Gastroesophageal sphincter (tissue), 4 donors: ENCODE results near the gene B4GALT1. TPM values are rescaled to one million over a fixed set of nuclear protein-coding genes. Genes with fewer than 3 reads are reported as not detected.
A peak's percentile ranks its signal among the peaks of the same experiment; 100 is the strongest.

Experiments
- ATAC-seq: fragments of 150-250 bp; one replicate; pipeline ENCODE4 v1.9.1; 2016; ENCODE audit warnings: mild to moderate bottlenecking, moderate library complexity
- H3K27ac ChIP-seq, 4 donors: fragments of 200-600 bp; sonication (generic) in 3 of 4; 1 replicate in 3 of 4; 2 replicates in 1 of 4; pipeline ENCODE4 v1.5.1; 2016 to 2019
- H3K27me3 ChIP-seq: fragments of 200-600 bp; sonication (generic); one replicate; pipeline ENCODE4 v1.5.1; 2019
- H3K36me3 ChIP-seq, 2 donors: fragments of 200-600 bp; sonication (generic); one replicate each; pipeline ENCODE4 v1.5.1; 2019; ENCODE audit warnings: control low read depth in 1 of 2
- H3K4me1 ChIP-seq, 3 donors: fragments of 200-600 bp; sonication (generic); 1 replicate in 2 of 3; 2 replicates in 1 of 3; pipeline ENCODE4 v1.5.1; 2016 to 2019; ENCODE audit warnings: control low read depth in 2 of 3
- H3K4me3 ChIP-seq, 2 donors: fragments of 200-600 bp; sonication (generic); one replicate each; pipeline ENCODE4 v1.5.1; 2019; ENCODE audit warnings: mild to moderate bottlenecking in 1 of 2, moderate library complexity in 1 of 2
- H3K9me3 ChIP-seq, 3 donors: fragments of 200-600 bp; sonication (generic); one replicate each; pipeline ENCODE4 v1.5.1; 2017 to 2019; ENCODE audit warnings: control low read depth in 2 of 3
- EP300 ChIP-seq: sonication (generic); formaldehyde crosslinking; IDR thresholded peaks from one replicate; pipeline ENCODE4 v1.6.1; 2017; ENCODE audit warnings: antibody characterized with exemption, mild to moderate bottlenecking
- POLR2A ChIP-seq, 2 donors: fragments of 450-650 bp; IDR thresholded peaks; one replicate each; pipeline ENCODE4 v1.6.1; 2017; ENCODE audit warnings: antibody characterized with exemption in 2 of 2, mild to moderate bottlenecking in 2 of 2, moderate library complexity in 1 of 2
- POLR2AphosphoS5 ChIP-seq: sonication (generic); formaldehyde crosslinking; IDR thresholded peaks from one replicate; pipeline ENCODE4 v1.6.1; 2017; ENCODE audit warnings: antibody characterized with exemption
- WGBS, 2 donors: methylation state at CpG; one replicate each; pipeline ENCODE4 v1.1.5; 2018; ENCODE audit warnings: low coverage in 1 of 2; 5-methylcytosine and 5-hydroxymethylcytosine counted together
- total RNA-seq, 4 donors: library from RNA; depleted of rRNA; stranded (reverse); fragments of >200 nt; gene quantifications; one replicate each; pipeline ENCODE4 v1.1.0, GENCODE V29; 2016
- TF ChIP-seq, protein P1 (sequence below), 4 experiments: fragments of 200-600 bp in 2 of 4; fragments of 450-650 bp in 2 of 4; sonication (generic) in 1 of 4; IDR thresholded peaks; one replicate each; pipeline ENCODE4 v1.5.1; 2017 to 2019; ENCODE audit warnings: antibody characterized with exemption in 4 of 4, mild to moderate bottlenecking in 2 of 4, moderate library complexity in 2 of 4

The B4GALT1 gene
- total RNA-seq, 4 donors from 2014 or later: 22.9 to 43.3 (median 31.0) TPM

DNA sequence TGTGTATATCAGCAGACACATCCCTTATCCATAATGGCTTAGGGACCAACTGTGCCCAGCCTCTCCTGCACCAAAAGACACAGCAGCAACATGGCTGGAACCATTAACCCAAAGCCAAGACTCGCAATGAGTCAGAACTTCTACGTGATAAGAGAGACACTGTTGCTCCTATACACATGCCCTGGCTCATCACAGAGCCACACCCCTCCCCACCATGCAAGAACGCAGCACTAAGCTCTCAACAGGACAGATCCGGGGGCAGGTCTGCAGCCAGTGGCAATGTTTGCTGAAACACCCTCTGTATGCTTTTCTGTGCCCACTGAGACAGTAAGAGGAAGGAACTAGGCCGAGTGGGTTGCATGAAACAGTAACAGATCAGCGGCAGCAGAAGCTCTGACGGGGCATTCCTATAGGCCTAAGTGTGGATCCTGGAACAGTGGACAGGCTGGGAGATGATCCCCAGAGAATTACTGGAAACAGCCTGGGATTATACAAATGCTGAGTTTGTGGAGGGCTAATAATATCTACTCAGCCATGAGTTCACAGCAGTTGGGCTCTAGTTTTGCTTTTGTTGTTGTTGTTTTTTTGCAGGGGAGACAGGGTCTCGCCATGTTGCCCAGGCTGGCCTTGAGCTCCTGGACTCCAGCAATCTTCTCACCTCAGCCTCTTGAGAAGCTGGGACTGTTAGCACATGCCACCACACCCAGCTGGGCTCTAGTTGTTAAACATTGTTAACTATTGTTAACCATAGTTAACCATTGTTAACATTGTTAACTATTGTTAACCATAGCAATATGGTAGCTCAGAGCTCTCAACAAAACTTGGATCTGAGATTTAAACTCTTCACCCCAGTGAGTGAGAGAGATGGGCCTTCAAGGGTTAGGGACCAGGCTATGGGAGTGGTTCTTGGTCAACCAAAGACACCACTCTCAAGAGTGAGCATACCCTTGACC is 41.0 kb downstream of the B4GALT1 start:
- no peak for ATAC-seq
- peaks cover 0 to 79% of the 10 kb centered on the region in 2 donors for H3K36me3 ChIP-seq
- WGBS, 2 donors: 73 to 94% methylated on average over 3 to 5 of the region's 8 CpGs
- no peaks in the 10 kb centered on the region for H3K27me3 ChIP-seq
- no peak overlapping the region for H3K4me3 ChIP-seq
- no peak overlapping the region for H3K27ac ChIP-seq
- no peaks in the 10 kb centered on the region for H3K9me3 ChIP-seq
- H3K4me1 ChIP-seq: peaks cover 0 to 35% (median 9%) of the 10 kb centered on the region in 3 donors
- TF ChIP-seq, protein P1, sequence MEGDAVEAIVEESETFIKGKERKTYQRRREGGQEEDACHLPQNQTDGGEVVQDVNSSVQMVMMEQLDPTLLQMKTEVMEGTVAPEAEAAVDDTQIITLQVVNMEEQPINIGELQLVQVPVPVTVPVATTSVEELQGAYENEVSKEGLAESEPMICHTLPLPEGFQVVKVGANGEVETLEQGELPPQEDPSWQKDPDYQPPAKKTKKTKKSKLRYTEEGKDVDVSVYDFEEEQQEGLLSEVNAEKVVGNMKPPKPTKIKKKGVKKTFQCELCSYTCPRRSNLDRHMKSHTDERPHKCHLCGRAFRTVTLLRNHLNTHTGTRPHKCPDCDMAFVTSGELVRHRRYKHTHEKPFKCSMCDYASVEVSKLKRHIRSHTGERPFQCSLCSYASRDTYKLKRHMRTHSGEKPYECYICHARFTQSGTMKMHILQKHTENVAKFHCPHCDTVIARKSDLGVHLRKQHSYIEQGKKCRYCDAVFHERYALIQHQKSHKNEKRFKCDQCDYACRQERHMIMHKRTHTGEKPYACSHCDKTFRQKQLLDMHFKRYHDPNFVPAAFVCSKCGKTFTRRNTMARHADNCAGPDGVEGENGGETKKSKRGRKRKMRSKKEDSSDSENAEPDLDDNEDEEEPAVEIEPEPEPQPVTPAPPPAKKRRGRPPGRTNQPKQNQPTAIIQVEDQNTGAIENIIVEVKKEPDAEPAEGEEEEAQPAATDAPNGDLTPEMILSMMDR (IDR thresholded peaks at IDR 0.05): no peak
- no peak for TF ChIP-seq POLR2A (IDR thresholded peaks at IDR 0.05)
- no peak for TF ChIP-seq POLR2AphosphoS5
- TF ChIP-seq EP300: no peak

DNA sequence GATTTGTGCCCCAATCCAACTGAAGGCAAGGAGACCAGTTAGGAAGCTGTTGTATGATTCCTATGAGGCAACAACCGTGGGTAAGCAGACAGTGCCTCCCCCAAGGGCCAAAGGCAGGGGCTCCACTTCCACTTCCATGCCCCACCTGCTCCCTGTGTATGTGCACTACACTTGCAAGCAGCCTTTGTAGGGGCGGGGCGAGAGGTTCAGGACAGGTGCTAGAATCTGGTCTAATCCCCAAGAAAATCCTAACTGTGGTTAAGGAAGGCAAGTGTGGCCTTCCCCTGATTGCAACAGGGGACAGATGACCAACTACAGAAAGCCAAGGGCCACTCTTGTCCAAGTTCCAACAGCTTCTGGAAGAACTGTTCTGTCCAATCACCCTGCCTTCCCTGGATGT is 41.7 kb downstream of the B4GALT1 start:
- no peaks in the 10 kb centered on the region for H3K27me3 ChIP-seq
- WGBS, 2 donors: no CpG with 5 or more reads among the region's 3 CpGs
- no peak overlapping the region for H3K4me3 ChIP-seq
- peaks cover 0 to 79% of the 10 kb centered on the region in 2 donors for H3K36me3 ChIP-seq
- TF ChIP-seq EP300 (no peak), POLR2A (IDR thresholded peaks at IDR 0.05) (no peak), POLR2AphosphoS5 (no peak)
- TF ChIP-seq, protein P1 (IDR thresholded peaks at IDR 0.05): no peak
- peaks cover 0 to 34% (median 5%) of the 10 kb centered on the region in 3 donors for H3K4me1 ChIP-seq
- H3K27ac ChIP-seq: no peak overlapping the region
- H3K9me3 ChIP-seq: no peaks in the 10 kb centered on the region
- ATAC-seq: no peak

DNA sequence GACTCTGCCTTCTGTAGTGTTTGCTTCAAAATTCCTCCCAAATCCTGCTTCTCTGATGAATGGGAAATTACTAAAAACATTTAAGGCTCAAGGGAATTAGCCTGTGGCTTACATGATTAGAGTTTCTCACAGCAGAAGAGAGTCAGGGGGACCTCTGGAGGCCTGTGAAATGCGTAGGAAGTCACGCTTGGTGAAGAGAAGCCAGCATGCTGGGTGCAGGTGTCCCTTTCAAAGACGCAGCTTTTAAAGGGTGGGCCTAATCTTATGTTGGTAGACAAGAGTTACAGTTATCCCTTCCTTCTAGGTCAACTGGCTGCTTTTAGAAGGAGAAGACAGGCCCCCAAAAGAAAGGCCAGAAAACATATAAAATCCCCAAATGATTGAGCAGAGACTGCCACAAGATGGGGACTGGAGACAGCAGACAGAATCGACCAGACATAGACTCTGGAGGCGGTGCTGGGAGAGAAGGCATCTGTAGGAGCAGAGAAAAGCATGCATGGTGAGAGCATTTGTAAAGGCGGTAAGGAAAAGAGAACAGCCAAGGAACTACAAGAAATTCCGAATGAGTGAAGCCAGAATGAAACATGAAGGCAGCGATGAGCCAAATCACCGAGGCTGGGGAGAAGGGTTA is 42.3 kb downstream of the B4GALT1 start:
- Histone ChIP-seq H3K36me3 (peaks cover 0 to 79% of the 10 kb centered on the region in 2 donors), H3K9me3 (no peaks in the 10 kb centered on the region), H3K4me1 (peaks cover 0 to 28% (median under 1%) of the 10 kb centered on the region in 3 donors), H3K4me3 (no peak overlapping the region), H3K27ac (no peak overlapping the region), H3K27me3 (no peaks in the 10 kb centered on the region)
- 59 to 67% methylated on average over 6 to 9 of the region's 9 CpGs for WGBS, 2 donors
- no peak for TF ChIP-seq EP300
- TF ChIP-seq POLR2A (IDR thresholded peaks at IDR 0.05): no peak
- TF ChIP-seq, protein P1 (IDR thresholded peaks at IDR 0.05): peak in 1 of 4 experiments; percentile 14
- ATAC-seq: no peak

DNA sequence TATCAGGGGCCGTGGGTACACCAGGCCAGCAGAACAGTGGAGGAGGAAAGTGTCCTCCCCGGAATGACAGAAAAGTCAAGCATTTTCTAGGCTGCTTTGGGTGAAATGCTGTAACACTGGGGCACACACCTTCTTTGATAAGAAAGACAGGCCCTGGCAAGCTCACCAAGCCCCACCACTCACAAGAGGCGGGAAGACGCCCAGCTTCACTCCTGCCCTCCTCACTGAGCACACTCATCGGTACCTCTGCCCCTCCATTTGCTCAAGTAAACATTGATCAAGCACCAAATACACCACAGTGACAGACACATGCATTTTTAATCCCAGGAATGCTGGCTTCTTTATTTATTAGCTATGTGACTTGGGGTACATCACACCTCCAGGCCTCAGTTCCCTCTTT is 43.1 kb downstream of the B4GALT1 start:
- Histone ChIP-seq H3K9me3 (no peaks in the 10 kb centered on the region), H3K36me3 (peaks cover 0 to 79% of the 10 kb centered on the region in 2 donors), H3K27me3 (no peaks in the 10 kb centered on the region), H3K27ac (no peak overlapping the region), H3K4me3 (no peak overlapping the region), H3K4me1 (peaks cover 0 to 20% (median 0%) of the 10 kb centered on the region in 3 donors)
- 82 to 87% methylated on average over 3 of the region's 5 CpGs for WGBS, 2 donors
- TF ChIP-seq EP300 (no peak), POLR2AphosphoS5 (no peak)
- TF ChIP-seq, protein P1 (IDR thresholded peaks at IDR 0.05): no peak
- no peak for ATAC-seq
